Activated T-cell treated with anti-CD3 and anti-CD28 coated beads, Interleukin-2, amount 50 U/mL, for 72 hours (primary cell): Measurements from ENCODE around the gene KRT28. TPM values are rescaled to one million over a fixed set of nuclear protein-coding genes. Genes with fewer than 3 reads are reported as not detected.
"Not testable (repeated sequence)": the region's sequence is repeated elsewhere in the genome, so short reads cannot be mapped to it uniquely, and the experiment has no call there.

ENCODE experiments used
- ATAC-seq, 2 donors: fragments of 150-1000 bp; cut with Tn5 transposase; replicated peaks in 1 of 2; 2 replicates each; pipeline ENCODE4 v1.10.0; 2021; ENCODE audit warnings: moderate library complexity in 2 of 2, mild to moderate bottlenecking in 1 of 2
- DNase-seq, 2 donors: peaks; one replicate each; pipeline ENCODE4 v3.0.0; 2021 to 2022; ENCODE audit warnings: mixed read lengths in 1 of 2
- H3K27ac Mint-ChIP-seq: one replicate; pipeline ENCODE4 v1.8.0; 2022; ENCODE audit warnings: mild to moderate bottlenecking, moderate library complexity, mixed read lengths
- H3K27me3 Mint-ChIP-seq: one replicate; pipeline ENCODE4 v1.8.0; 2022; ENCODE audit warnings: low read depth, mixed read lengths
- H3K36me3 Mint-ChIP-seq, 2 donors: one replicate each; pipeline ENCODE4 v1.8.0; 2022; ENCODE audit warnings: mixed read lengths in 2 of 2, mild to moderate bottlenecking in 1 of 2; ENCODE audit not compliant: insufficient read depth in 2 of 2
- H3K4me1 Mint-ChIP-seq: one replicate; pipeline ENCODE4 v1.8.0; 2022; ENCODE audit warnings: low read depth, mixed read lengths
- H3K4me3 Mint-ChIP-seq, 2 donors: one replicate each; pipeline ENCODE4 v1.8.0; 2022; ENCODE audit warnings: mild to moderate bottlenecking in 2 of 2, mixed read lengths in 2 of 2, moderate library complexity in 2 of 2
- H3K9me3 Mint-ChIP-seq, 2 donors: one replicate each; pipeline ENCODE4 v1.8.0; 2022; ENCODE audit warnings: mixed read lengths in 2 of 2
- total RNA-seq, 2 donors: library from RNA; stranded (reverse); gene quantifications; one replicate each; pipeline ENCODE4 v1.2.3, GENCODE V29; 2022

KRT28 gene
- total RNA-seq, 2 donors from 2014 or later = not detected

DNA sequence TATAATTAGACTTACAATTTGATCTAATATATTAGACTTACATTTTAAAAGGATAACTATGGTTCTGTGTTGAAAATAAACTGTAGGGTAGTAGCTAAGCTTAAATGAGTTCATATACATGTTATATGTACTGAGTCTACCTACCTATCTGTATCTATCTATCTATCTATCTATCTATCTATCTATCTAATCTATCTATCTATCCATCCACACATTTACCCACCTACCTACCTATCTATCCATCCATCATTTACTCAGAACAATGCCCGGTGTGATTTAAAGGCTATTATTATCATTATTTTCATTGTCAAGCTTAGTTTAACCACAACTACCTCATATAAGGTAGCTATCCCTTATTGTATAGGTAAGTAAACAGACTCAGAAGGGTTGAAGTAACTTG lies 15.6 kb upstream of the KRT28 start:
- Mint-ChIP-seq H3K27ac (no peak overlapping the region), H3K4me3 (no peak overlapping the region), H3K27me3 (peaks cover 36% of the 10 kb centered on the region), H3K36me3 (peaks cover 11 to 18% of the 10 kb centered on the region in 2 donors), H3K4me1 (peaks cover 25% of the 10 kb centered on the region), H3K9me3 (peaks cover 0 to 5% of the 10 kb centered on the region in 2 donors)
- DNase-seq (no peak), ATAC-seq (no peak)

DNA sequence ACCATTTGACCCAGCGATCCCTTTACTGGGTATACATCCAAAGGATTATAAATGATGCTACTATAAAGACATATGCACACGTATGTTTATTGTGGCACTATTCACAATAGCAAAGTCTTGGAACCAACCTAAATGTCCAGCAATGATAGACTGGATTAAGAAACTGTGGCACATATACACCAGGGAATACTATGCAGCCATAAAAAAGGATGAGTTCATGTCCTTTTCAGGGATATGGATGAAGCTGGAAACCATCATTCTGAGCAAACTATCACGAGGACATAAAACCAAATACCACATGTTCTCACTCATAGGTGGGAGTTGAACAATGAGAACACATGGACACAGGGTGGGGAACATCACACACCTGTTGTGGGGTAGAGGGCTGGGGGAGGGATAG lies 14.9 kb upstream of the KRT28 start:
- H3K9me3 Mint-ChIP-seq, ATAC-seq, H3K4me3 Mint-ChIP-seq, H3K27ac Mint-ChIP-seq, DNase-seq: not testable (repeated sequence)
- Mint-ChIP-seq H3K4me1 (peaks cover 18% of the 10 kb centered on the region), H3K27me3 (peaks cover 43% of the 10 kb centered on the region), H3K36me3 (peaks cover 11 to 18% of the 10 kb centered on the region in 2 donors)

DNA sequence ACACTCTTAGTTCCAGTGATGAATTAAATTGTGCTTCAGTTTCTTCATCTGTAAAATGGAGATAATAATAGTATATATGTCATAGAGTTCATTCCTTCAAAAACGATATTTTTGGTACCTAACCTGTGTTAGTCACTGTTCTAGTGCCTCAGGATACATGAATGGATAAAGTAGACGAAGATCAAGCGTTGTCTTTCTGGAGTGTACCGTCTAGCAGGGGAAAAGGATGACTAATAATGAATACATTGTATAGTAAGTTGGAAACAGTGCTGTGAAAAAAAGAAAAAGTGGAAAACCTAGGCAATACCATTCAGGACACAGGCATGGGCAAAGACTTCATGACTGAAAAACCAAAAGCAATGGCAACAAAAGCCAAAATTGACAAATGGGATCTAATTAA lies 14.0 kb upstream of the KRT28 start:
- ATAC-seq (no peak), DNase-seq (no peak)
- Mint-ChIP-seq H3K36me3 (peaks cover 11 to 16% of the 10 kb centered on the region in 2 donors), H3K9me3 (peaks cover 0 to 3% of the 10 kb centered on the region in 2 donors), H3K27ac (no peak overlapping the region), H3K27me3 (peaks cover 49% of the 10 kb centered on the region), H3K4me1 (peaks cover 14% of the 10 kb centered on the region), H3K4me3 (no peak overlapping the region)

DNA sequence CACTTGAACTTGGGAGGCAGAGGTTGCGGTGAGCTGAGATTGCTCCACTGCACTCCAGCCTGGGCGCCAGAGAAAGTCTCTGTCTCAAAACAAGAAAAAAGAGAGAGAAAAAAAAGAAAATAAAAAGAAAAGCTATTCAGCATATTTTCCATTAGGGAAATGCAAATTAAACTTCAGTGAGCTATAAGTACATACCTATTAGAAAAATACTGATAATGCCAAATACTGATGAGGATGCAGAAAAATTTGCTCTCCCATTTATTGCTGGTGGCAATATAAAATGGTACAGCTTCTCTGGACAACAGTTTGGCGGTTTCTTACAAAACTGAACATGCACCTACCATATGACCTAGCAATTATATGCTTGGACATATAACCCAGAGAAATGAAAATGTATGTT lies 12.9 kb upstream of the KRT28 start:
- Mint-ChIP-seq H3K27ac (no peak overlapping the region), H3K27me3 (peaks cover 60% of the 10 kb centered on the region), H3K36me3 (peaks cover 7 to 8% of the 10 kb centered on the region in 2 donors), H3K4me1 (peaks cover 5% of the 10 kb centered on the region), H3K4me3 (no peak overlapping the region), H3K9me3 (peaks cover 0 to 3% of the 10 kb centered on the region in 2 donors)
- no peak for ATAC-seq
- no peak for DNase-seq

DNA sequence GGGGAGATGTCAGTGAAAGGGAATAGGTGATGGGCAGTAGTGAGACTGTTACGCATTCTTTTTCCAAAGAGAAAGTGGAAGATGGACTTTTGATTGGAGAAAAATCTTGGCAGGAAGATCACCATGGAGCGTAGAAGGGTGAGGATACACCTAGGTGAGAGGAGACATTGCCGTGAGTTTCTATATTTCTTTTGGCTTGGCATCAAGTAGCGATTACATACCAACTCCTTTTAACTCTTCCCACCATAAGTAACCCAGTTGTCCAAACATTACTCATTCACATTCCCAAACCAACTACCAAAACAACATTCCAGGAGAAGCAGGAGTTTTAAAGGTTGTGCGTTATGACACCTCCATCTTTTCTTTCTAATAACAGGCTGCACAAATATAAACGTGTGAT lies 10.7 kb upstream of the KRT28 start:
- no peaks in the 10 kb centered on the region for H3K36me3 Mint-ChIP-seq
- H3K4me1 Mint-ChIP-seq = no peaks in the 10 kb centered on the region
- no peak for DNase-seq

DNA sequence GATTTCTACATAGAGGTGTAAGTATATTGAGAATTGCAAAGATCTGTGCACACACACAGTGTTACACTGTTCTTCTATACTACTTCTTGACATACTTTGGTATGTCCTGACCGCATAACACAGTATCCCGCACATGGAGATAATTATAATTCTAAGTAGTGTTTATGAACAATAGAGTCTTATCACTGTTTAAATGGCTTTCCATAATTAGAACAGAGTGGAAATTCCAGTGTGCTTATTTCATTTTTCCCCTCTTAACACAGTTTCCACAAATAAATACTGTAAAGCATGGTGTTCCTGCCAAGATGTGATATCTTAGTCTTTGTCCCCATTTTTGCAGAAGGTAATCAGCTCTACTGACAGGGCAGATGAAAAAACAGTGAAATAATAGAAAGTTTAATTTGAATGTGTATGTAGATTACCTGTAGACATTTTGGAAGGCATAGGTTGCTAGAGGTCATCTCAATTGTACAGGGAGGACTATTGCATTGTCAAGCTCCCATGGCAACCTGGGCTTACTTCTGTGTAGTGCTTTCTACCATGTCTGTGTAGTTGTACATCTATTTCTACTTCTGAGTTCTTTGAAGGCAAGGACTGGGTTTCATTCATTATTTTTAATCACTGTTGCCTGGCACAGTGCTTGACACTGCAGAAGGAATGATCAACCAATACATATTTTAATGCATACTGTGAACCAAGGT lies 10.1 kb upstream of the KRT28 start:
- H3K9me3 Mint-ChIP-seq = peaks cover 0 to 3% of the 10 kb centered on the region in 2 donors
- DNase-seq (no peak), ATAC-seq (no peak)
- H3K27ac Mint-ChIP-seq = no peak overlapping the region
- H3K4me3 Mint-ChIP-seq = no peak overlapping the region
- H3K36me3 Mint-ChIP-seq = no peaks in the 10 kb centered on the region
- H3K4me1 Mint-ChIP-seq = no peaks in the 10 kb centered on the region
- H3K27me3 Mint-ChIP-seq = peaks cover 80% of the 10 kb centered on the region

More for the DNA sequence above, 10.7 kb upstream of the KRT28 start:
- Mint-ChIP-seq H3K27ac (no peak overlapping the region), H3K27me3 (peaks cover 74% of the 10 kb centered on the region), H3K9me3 (peaks cover 0 to 3% of the 10 kb centered on the region in 2 donors), H3K4me3 (no peak overlapping the region)
- ATAC-seq = no peak

DNA sequence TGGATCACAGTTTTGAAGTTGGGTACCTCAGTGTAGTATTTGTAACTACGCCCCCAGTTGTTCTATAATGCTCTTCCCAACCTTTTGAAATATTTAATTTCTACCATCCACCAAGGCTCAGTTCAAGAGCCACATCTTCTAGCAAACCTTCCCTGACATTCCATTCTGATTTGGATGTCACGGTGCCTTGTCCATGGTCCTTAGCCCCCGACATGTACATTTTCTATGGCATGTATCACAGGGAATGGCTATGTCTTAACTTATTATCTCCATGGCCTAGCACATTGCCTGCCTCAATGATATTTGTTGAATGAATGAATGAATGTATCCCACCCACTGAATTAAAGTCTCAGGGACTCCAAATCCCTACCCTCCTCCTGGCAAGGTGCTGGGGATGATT lies 6.4 kb upstream of the KRT28 start:
- Mint-ChIP-seq H3K4me3 (no peak overlapping the region), H3K27me3 (peaks cover 65% of the 10 kb centered on the region)

DNA sequence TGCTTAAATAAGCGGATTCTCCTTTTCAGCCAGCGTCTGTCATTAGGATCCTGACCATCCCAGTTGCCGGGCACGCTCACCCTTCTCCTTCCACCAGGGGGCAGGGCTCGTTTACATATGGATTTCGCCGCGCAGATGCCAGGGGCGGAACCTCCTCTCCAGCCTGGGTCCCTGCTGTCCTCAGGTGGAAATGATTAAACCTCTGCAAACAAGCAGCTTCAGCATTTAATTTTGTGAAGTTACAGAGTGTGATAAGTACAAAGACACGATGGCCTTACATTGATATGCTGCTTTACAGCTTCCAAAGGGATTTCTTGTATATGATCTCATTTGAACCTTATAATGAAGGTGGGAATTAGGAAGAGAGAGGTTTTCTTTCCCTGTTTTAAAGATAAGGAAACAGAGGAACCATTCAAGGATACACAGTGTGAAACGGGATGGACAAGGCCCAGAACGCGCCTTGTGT lies 3.9 kb upstream of the KRT28 start:
- H3K4me3 Mint-ChIP-seq = no peak overlapping the region
- no peaks in the 10 kb centered on the region for H3K36me3 Mint-ChIP-seq
- H3K27me3 Mint-ChIP-seq = peaks cover 43% of the 10 kb centered on the region
- H3K27ac Mint-ChIP-seq = no peak overlapping the region
- H3K9me3 Mint-ChIP-seq = no peaks in the 10 kb centered on the region
- no peaks in the 10 kb centered on the region for H3K4me1 Mint-ChIP-seq
- DNase-seq (peak; percentile 76 to 83), ATAC-seq (peak; percentile 74 to 83)

More for the DNA sequence above, 6.4 kb upstream of the KRT28 start:
- H3K27ac Mint-ChIP-seq = no peak overlapping the region
- DNase-seq (no peak), ATAC-seq (no peak)
- H3K4me1 Mint-ChIP-seq = no peaks in the 10 kb centered on the region
- no peaks in the 10 kb centered on the region for H3K36me3 Mint-ChIP-seq
- H3K9me3 Mint-ChIP-seq = no peaks in the 10 kb centered on the region

DNA sequence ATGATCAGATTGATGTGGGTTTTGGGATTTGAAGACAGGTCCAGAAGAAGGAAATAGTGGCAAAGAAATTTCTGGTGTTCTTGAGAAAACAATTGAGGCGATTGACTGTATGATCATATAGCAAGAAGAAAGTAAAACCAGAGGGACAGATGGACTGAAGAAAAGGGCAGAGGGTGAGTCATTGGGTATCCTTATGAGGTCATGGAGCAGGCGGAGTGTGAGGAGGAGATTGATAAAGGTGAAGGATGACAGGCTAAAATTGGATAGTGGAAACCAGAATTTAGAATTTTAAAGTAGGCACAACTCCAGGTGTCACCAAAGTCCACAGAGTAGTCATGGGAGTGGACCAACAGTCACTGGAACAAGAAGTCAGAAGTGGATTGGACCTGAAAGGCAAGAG lies 1.4 kb upstream of the KRT28 start:
- H3K27me3 Mint-ChIP-seq = peaks cover 27% of the 10 kb centered on the region
- ATAC-seq (no peak), DNase-seq (no peak)
- no peak overlapping the region for H3K27ac Mint-ChIP-seq
- no peaks in the 10 kb centered on the region for H3K4me1 Mint-ChIP-seq
- H3K4me3 Mint-ChIP-seq = no peak overlapping the region
- no peaks in the 10 kb centered on the region for H3K36me3 Mint-ChIP-seq
- H3K9me3 Mint-ChIP-seq = no peaks in the 10 kb centered on the region

DNA sequence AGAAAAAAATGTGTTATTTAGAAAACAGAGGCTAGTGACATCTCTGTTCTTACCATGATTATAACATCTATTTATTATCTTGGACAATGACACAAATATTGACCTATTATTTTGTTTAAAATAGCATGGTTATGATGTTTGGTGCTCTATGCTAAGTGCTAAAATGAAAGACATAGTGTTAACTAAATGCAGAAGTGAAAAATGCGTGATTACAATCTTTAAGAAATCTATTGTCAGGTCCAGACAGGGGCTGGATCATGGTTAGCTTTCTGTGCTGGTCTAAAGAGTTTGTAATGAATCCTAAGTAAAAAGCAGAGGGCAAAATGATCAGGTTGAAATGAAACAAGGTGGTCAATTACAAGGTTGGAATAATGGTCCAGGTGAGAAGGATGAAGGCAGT lies 622 bp upstream of the KRT28 start:
- DNase-seq (no peak), ATAC-seq (no peak)
- Mint-ChIP-seq H3K27me3 (peaks cover 32% of the 10 kb centered on the region), H3K9me3 (no peaks in the 10 kb centered on the region), H3K4me3 (no peak overlapping the region), H3K36me3 (no peaks in the 10 kb centered on the region), H3K4me1 (no peaks in the 10 kb centered on the region), H3K27ac (no peak overlapping the region)

DNA sequence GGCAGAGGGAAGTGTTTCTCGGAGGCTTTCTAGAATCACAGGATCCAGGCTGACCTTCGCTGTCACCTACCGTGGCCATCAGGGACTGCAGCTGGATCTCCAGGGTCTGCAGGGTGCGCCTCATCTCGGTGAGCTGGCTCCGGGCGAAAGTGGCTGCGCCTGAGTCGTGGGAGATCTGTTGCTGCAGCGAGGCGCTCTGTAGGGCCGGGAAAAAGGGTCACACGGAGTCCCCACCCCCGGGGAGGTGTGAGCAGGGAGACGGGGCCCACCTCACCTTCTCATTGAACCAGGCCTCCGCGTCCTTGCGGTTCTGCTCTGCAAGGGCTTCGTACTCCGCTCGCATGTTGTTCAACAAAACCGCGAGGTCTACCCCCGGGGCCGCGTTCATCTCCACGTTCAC lies 2.9 kb downstream of the KRT28 start:
- DNase-seq = no peak
- no peak for ATAC-seq
- Mint-ChIP-seq H3K9me3 (no peaks in the 10 kb centered on the region), H3K27ac (no peak overlapping the region), H3K36me3 (no peaks in the 10 kb centered on the region), H3K27me3 (peaks cover 31% of the 10 kb centered on the region), H3K4me3 (no peak overlapping the region), H3K4me1 (no peaks in the 10 kb centered on the region)

DNA sequence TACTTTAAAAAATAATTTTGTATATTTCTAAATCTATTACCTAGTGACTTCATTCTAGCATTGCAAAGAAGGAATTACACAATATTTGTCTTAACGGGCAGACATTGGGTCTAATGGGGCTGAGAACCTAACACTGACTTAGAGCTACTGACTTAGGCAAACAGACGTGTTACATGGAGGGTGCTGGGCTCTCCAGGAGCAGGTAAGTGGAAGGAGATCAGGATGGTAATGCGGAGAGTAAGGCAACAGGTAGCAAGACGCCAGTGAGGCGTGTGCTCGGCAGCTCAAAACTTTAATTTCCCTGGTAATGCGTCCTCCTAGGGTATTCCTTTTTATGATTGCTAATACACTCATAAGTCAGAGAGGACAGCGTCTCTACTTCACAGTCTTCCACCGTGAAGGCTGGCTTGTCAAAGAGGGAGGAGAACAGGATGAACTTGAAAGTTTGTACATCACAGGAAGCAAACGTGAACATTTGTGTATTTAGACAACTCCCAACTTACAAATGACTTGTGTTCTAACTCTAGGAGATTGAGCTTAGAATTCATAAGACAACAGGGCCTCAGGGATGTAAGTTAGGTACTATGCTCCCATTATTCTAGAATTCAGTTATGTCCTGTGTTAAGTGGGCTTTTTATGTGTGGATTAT lies 4.6 kb downstream of the KRT28 start:
- no peak for ATAC-seq
- H3K9me3 Mint-ChIP-seq = no peaks in the 10 kb centered on the region
- no peaks in the 10 kb centered on the region for H3K4me1 Mint-ChIP-seq
- H3K4me3 Mint-ChIP-seq = no peak overlapping the region
- no peak for DNase-seq
- H3K27ac Mint-ChIP-seq = no peak overlapping the region
- H3K36me3 Mint-ChIP-seq = no peaks in the 10 kb centered on the region
- H3K27me3 Mint-ChIP-seq = peaks cover 31% of the 10 kb centered on the region

DNA sequence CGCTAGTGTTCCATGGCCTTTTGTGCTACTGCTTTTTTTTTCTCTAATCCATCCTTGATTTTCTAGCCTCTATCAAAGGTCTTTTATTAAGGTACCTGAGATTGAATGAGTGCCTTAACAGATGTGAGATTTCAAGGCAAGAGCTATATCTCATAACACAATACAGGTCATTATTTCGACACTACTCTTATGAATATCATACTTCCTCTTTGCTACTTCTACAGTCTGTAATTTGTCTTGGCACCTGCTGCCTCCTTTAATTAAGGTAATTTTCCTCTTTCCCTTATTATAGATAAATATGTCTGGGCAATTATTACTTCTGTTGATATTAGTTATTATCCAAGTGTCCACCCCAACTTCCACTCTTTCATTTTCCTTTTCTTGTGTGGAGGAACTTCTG lies 5.3 kb downstream of the KRT28 start:
- Mint-ChIP-seq H3K4me3 (no peak overlapping the region), H3K27me3 (peaks cover 31% of the 10 kb centered on the region), H3K27ac (no peak overlapping the region), H3K9me3 (no peaks in the 10 kb centered on the region), H3K4me1 (no peaks in the 10 kb centered on the region), H3K36me3 (no peaks in the 10 kb centered on the region)
- ATAC-seq = no peak
- no peak for DNase-seq

DNA sequence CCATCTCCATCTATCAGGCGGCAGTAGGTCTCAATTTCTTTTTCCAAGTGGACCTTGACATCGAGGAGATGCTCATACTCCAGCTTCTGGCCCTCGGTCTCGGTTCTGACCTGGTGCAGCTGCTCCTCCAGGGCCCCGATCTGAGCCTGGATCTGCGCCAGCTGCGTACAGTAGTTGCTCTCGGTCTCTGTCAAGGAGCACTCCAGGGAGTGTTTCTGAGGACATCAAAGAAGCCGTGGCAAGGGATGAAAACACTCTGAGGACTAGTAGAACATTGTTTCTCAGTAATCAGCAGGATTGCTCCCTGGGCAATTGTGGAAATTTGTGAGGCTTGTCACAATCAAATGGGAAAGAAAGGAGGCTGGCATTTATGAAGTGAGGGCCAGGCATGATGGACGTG lies 5.9 kb downstream of the KRT28 start:
- no peak overlapping the region for H3K4me3 Mint-ChIP-seq
- H3K27me3 Mint-ChIP-seq = peaks cover 31% of the 10 kb centered on the region
- H3K4me1 Mint-ChIP-seq = no peaks in the 10 kb centered on the region
- no peaks in the 10 kb centered on the region for H3K9me3 Mint-ChIP-seq
- ATAC-seq (no peak), DNase-seq (no peak)
- H3K27ac Mint-ChIP-seq = no peak overlapping the region
- H3K36me3 Mint-ChIP-seq = no peaks in the 10 kb centered on the region
